Motor neuron (in vitro differentiated cells): ENCODE measurements around the gene RALGPS2. TPM values are rescaled to one million over a fixed set of nuclear protein-coding genes. Genes with fewer than 3 reads are reported as not detected.

ENCODE experiments used
- ATAC-seq, 8 experiments: fragments of 200-7000 bp; cut with Tn5 transposase; replicated peaks in 6 of 8; 2 replicates each; pipeline ENCODE4 v1.8.0; 2021; ENCODE audit warnings: mild to moderate bottlenecking in 8 of 8, moderate library complexity in 8 of 8
- H3K27ac ChIP-seq, 2 donors: fragments of 250-450 bp; sonication (Bioruptor Pico); 2 replicates each; pipeline ENCODE4 v1.9.0; 2021; ENCODE audit warnings: antibody characterized with exemption in 2 of 2, mild to moderate bottlenecking in 2 of 2, moderate library complexity in 1 of 2
- H3K4me1 ChIP-seq, 2 donors: fragments of 250-450 bp; sonication (Bioruptor Pico); replicated peaks in 1 of 2; 2 replicates each; pipeline ENCODE4 v1.6.1; 2021; ENCODE audit warnings: antibody characterized with exemption in 2 of 2, mild to moderate bottlenecking in 2 of 2, moderate library complexity in 1 of 2
- H3K4me3 ChIP-seq, 5 donors: fragments of 250-450 bp; sonication (Bioruptor Pico); 2 replicates each; pipeline ENCODE4 v1.9.0; 2021; ENCODE audit warnings: antibody characterized with exemption in 5 of 5, mild to moderate bottlenecking in 5 of 5, moderate library complexity in 4 of 5
- WGBS, 10 experiments: fragments of 450-650 bp; shearing (Covaris generic); methylation state at CpG; one replicate each; pipeline ENCODE4 v1.0.0; 2022; 5-methylcytosine and 5-hydroxymethylcytosine counted together
- in situ Hi-C, 9 experiments: fragments of 400-800 bp; cut with MboI; loops; one replicate each; pipeline ENCODE4 v1.15.0; 2021; ENCODE audit warnings: low sequenced_read_pairs in 9 of 9, low pct_unique_long_range_greater_than_20kb in 2 of 9; ENCODE audit not compliant: unreplicated experiment in 9 of 9
- total RNA-seq, 8 experiments: library from RNA; unstranded; fragments of 300-600 nt; gene quantifications; 2 replicates each; pipeline versions ENCODE4 v1.2.3 to v1.2.4, GENCODE V29; 2022

RALGPS2 gene
- total RNA-seq, 8 experiments from 2014 or later = 1.5 to 48.2 (median 23.5) TPM

DNA sequence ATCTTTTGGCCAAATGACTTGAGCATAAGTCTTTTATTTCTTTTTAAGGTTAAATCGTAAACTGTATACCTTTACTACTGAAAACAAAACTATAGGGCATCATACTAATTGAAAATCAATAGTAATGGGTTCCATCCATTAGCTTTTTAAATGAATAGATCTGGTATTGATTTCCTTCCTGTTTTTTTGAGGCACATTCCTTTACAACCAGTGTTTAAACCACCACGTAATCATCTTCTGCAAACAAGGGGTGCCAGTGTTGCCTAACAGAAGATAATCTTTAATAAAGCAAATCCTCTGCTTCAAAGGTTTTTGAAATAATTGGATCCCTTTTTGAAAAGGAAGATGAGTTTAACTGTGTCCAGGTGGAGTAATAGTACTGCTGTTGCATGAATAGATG lies 194.5 kb downstream of the RALGPS2 start:
- in situ Hi-C loops = no loop called here
- no peak overlapping the region for H3K27ac ChIP-seq

DNA sequence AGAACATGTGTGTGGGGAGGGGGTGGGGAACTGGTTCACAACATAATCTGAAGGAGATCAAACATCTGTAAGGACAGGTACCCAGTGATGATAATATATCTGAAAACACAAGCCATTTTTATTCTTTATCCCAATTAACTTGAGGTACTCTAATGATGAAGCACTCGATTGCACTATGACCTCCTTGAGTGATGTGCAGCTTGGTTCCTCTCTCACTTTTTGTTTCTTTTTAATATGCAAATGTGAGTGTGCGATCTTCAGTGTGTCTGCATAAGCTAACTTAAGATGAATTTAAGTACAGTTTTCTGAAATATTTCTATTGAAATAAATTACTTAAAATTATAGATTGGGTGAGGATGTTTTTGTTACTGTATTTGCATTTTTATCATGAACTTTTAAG lies 196.5 kb downstream of the RALGPS2 start:
- 0 to 100% (median 79%) methylated on average over 1 to 2 of the region's 2 CpGs; no CpG with 5 or more reads in 1 of the 10 experiments for WGBS, 10 experiments

More for the DNA sequence above, 194.5 kb downstream of the RALGPS2 start:
- ATAC-seq = no peak
- 38 to 100% (median 88%) methylated on average over 1 to 2 of the region's 2 CpGs; no CpG with 5 or more reads in 2 of the 10 experiments for WGBS, 10 experiments
- no peaks in the 10 kb centered on the region for H3K4me1 ChIP-seq
- no peak overlapping the region for H3K4me3 ChIP-seq

DNA sequence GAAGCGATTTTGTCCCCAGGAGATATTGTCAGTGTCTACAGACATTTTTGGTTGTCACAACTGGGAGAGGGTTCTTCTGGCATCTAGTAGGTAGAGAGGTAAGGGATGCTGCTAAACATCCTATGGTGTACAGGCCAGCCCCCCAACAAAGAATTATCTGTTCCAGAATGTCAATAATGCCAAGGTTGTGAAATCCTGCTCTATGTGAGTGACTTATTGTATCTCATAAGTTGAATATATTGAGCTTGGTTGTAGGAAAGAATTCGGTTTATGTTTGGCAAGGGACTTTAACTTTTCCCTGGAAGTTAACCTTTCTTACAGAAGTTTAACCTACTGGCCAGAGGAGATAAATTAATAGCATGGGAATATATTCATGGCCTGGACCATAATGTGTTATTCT lies 198.5 kb downstream of the RALGPS2 start:
- no peak for ATAC-seq
- 20 to 100% (median 93%) methylated on average over 1 to 2 of the region's 2 CpGs; no CpG with 5 or more reads in 2 of the 10 experiments for WGBS, 10 experiments
- Histone ChIP-seq H3K27ac (no peak overlapping the region), H3K4me3 (no peak overlapping the region), H3K4me1 (peaks cover under 1 to 1% of the 10 kb centered on the region in 2 donors)
- in situ Hi-C loops = no loop called here

More for the DNA sequence above, 196.5 kb downstream of the RALGPS2 start:
- in situ Hi-C loops = no loop called here
- Histone ChIP-seq H3K27ac (no peak overlapping the region), H3K4me1 (no peaks in the 10 kb centered on the region), H3K4me3 (no peak overlapping the region)
- no peak for ATAC-seq

DNA sequence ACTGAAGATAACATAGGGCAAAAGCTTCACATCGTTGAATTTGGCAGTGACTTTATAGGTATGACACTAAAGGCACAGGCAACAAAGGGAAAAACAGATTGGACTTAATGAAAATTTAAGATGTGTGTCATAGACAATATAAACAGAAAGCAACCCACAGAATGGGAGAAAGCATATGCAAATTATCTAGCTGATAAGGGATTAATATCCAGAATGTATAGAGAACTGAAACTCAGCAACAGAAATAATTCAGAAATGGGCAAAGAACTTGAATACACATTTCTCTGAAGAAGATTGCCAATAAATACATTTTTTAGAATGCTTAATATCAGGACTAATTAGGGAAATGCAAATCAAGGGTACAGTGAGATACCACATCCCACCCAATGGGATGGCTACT lies 201.0 kb downstream of the RALGPS2 start:
- WGBS, 10 experiments = 80 to 100% (median 100%) methylated on average over 1 of the region's 1 CpG; no CpG with 5 or more reads in 3 of the 10 experiments
- in situ Hi-C loops = no loop called here
- no peak for ATAC-seq

DNA sequence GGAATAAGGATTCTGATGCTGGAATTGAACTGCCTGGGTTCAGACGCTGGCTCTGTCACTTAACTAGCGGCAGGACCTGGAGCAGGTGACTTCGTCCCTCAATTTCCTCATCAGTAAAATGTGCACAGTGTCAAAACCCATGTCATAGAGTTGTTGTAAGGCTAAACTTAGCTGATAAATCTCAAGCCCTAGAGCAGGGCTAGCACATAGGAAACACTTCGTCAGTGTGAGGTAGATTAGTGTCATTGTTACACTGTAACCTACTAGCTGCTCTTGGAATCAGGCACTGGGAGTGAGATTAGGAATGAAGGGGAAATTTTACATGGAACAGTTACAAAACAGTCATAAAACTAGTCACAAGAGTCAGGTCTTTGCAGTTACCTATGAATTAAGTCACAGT lies 202.0 kb downstream of the RALGPS2 start:
- H3K4me1 ChIP-seq = peaks cover 5 to 11% of the 10 kb centered on the region in 2 donors
- H3K4me3 ChIP-seq = no peak overlapping the region
- WGBS, 10 experiments = 71 to 100% (median 94%) methylated on average over 1 to 4 of the region's 4 CpGs
- in situ Hi-C loops = no loop called here
- H3K27ac ChIP-seq = no peak overlapping the region
- ATAC-seq = no peak

More for the DNA sequence above, 201.0 kb downstream of the RALGPS2 start:
- H3K4me3 ChIP-seq = no peak overlapping the region
- H3K4me1 ChIP-seq = peaks cover 3 to 8% of the 10 kb centered on the region in 2 donors
- no peak overlapping the region for H3K27ac ChIP-seq

DNA sequence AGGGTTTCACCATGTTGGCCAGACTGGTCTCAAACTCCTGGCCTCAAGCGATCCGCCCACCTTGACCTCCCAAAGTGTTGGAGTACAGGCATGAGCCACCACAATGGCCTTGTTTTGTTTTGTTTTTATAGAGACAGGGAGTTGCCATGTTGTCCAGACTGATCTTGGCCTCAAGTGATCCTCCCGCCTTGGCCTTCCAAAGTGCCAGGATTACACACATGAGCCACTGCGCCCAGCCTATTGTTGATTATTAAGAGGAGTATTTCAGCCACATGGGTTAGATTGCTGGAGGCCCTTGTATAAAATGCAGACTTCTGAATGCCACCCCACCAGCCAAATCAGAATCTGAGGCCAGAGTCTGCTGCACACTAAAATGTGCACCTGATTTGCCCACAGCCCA lies 203.0 kb downstream of the RALGPS2 start:
- ATAC-seq = peak in 1 of 8 experiments; percentile 28
- Histone ChIP-seq H3K4me3 (no peak overlapping the region), H3K27ac (no peak overlapping the region), H3K4me1 (peaks cover 5 to 15% of the 10 kb centered on the region in 2 donors)
- in situ Hi-C loops = no loop called here
- WGBS, 10 experiments = 60 to 100% (median 100%) methylated on average over 1 to 4 of the region's 4 CpGs; no CpG with 5 or more reads in 3 of the 10 experiments

DNA sequence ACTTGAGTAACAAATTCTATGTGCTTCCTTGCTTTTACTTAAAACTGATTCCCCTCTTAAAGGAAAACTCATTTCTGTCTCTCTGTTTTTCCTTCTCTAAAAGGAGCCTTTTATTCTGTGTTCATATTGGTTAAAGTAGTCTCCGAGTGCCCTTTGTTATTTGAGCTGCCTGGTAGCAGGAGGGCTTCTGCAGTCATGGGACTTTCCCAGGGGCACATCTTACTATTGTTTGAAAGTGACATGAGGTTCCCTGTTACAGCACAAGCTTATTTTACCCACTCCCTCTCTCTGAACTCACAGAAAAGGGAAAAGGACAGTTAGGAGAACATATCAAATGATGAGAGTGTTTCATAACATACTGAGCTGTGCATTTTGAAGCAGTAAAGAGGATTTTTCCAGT lies 203.9 kb downstream of the RALGPS2 start:
- in situ Hi-C loops = no loop called here
- Histone ChIP-seq H3K4me3 (no peak overlapping the region), H3K27ac (no peak overlapping the region), H3K4me1 (peaks cover 9 to 15% of the 10 kb centered on the region in 2 donors)
- WGBS, 10 experiments = 0 to 63% (median 41%) methylated on average over 1 of the region's 1 CpG; no CpG with 5 or more reads in 2 of the 10 experiments
- peak in 4 of 8 experiments; percentile 38 to 67 (median 49) for ATAC-seq

DNA sequence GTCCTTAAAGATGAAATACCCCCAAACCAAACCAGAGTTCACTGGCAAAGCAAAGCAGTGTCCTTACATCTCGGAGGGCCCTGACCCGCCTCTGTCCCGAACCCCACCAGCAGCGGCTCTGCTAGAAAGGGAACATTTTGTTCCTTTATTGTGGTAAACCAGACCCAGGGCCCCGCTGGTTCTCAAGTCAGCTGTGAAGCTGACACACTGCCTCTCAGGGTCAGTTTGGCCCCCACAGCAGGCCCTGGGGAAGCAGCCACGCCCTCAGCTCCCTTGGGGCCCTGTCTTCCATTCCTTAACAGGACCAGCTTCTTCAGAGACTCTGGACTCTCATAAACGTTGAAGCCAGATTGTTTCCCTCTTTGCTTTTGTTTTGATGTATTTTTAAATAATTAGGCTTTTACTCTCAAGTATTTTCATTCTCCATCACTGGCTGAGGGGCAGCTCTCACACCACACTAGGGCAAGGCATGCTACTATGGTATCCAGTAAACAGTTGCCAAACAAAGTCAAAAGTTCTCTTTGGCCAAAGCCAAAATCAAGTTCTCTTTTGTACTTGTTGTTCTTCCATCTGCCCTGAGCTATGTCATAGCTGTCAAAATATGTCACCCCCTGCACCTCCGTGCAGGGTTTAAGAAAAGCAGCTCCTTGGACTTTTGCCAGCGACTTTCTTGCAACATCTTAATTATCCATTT lies 207.0 kb downstream of the RALGPS2 start:
- peak in 3 of 8 experiments; percentile 47 to 67 (median 48) for ATAC-seq
- peaks cover 9 to 15% of the 10 kb centered on the region in 2 donors for H3K4me1 ChIP-seq
- no peak overlapping the region for H3K27ac ChIP-seq
- H3K4me3 ChIP-seq = no peak overlapping the region
- WGBS, 10 experiments = 0 to 80% (median 50%) methylated on average over 1 to 8 of the region's 9 CpGs
- in situ Hi-C loops = no loop called here

DNA sequence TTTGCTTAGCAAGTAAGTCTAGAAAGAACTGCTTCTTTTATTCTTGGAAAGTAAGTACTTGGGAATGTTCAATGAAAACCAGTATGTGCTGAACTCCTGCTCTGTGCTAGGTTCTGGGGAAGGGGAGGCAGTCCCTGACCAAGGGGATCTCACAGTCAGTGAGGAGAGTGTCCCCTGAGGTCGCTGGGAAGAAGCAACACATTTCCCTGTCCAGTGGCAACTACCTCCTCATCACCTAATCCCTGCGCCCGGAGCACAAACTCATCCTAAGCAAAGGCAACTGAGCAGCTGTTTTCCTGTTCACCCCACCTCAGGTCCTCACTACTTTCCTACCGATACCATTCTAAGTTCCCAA lies 207.5 kb downstream of the RALGPS2 start:
- in situ Hi-C loops = no loop called here
- 33 to 92% (median 86%) methylated on average over 1 to 4 of the region's 4 CpGs; no CpG with 5 or more reads in 1 of the 10 experiments for WGBS, 10 experiments
- H3K4me1 ChIP-seq = peaks cover 9 to 17% of the 10 kb centered on the region in 2 donors
- H3K4me3 ChIP-seq = no peak overlapping the region
- no peak overlapping the region for H3K27ac ChIP-seq
- ATAC-seq = peak in 1 of 8 experiments; percentile 26

DNA sequence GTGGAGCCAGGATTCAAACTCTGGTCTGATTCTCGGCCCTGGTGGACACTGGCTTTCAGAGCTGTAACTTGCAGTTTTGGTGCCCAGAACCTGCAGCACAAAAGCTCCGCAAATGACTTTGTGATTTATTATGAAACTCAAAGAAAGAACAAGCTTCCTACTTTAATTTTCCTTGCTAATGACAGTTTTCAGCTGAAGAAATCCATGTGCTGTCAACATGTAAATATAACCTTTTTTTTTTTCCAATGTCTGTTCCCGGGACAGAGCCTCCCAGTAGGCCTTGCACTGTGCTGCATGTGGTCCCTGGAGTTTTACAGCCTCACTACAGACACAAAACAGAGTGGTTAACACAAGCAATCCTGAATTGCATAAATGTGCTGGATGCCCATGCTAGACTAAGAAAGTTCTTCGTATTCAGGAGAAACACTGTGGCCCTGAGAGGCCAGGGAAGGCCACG lies 208.1 kb downstream of the RALGPS2 start:
- ATAC-seq = peak in 1 of 8 experiments; percentile 32
- in situ Hi-C loops = no loop called here
- no peak overlapping the region for H3K27ac ChIP-seq
- 0 to 91% (median 68%) methylated on average over 1 to 5 of the region's 5 CpGs; no CpG with 5 or more reads in 1 of the 10 experiments for WGBS, 10 experiments
- H3K4me3 ChIP-seq = no peak overlapping the region
- H3K4me1 ChIP-seq = peaks cover 14 to 23% of the 10 kb centered on the region in 2 donors

DNA sequence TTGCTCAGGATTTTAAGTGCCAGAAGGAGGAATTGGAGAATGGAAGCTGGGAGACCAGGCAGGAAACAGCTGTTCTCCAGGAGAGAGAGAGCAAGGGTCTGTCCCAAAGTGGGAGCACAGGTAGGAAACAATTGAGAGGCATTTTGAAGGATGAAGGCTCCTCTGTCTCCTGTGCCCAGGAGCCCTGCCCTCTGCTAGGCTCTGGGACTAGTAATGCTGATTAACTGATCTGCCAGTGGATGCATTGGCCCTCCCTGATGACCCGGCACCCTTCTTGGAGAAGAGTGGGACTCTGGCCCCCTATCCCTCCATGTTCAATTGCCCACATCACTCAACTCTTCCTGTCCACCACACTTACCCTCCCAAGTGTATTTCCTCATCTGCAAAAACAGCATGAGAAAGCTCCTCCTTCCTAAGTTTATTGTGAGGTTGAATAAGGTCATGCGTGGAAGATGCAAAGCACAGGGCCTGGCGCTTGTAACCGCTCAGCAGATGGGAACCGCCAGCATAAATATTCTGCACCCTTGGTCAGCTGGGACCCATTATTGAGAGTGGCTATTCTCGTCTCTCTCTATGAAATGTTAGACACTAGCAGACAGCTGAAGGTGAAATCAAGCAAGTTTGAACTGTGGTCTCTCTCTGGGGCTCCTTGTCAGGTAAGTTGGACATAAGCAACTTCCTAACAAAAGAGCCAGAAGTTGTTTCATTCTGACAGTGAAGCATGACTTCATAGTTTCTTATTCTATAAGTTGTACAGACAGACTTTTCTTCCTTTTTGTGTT lies 208.9 kb downstream of the RALGPS2 start:
- ATAC-seq = peak in 5 of 8 experiments; percentile 29 to 60 (median 50)
- Histone ChIP-seq H3K4me3 (no peak overlapping the region), H3K4me1 (peaks cover 19 to 26% of the 10 kb centered on the region in 2 donors), H3K27ac (no peak overlapping the region)
- WGBS, 10 experiments = 0 to 97% (median 65%) methylated on average over 1 to 6 of the region's 6 CpGs; no CpG with 5 or more reads in 2 of the 10 experiments
- in situ Hi-C loops = no loop called here

DNA sequence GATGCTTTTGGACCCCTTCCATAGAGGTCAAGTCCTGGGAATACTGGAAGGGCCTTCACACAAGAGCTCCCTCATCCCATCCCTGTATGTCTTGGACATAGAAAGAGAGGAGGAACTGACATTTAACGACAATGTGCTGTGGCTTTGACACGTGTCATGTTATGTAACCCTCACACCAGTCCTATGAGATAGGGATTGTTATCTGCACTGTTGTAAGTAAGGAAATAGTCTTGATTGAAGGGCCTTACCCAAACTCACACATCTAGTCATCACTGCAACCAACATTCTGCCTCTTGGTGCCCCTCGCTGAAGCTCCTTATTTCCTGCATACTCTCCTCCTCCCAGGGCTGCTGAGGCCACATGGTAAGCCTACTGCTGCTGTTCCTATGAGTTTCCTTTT lies 209.5 kb downstream of the RALGPS2 start:
- peaks cover 22 to 26% of the 10 kb centered on the region in 2 donors for H3K4me1 ChIP-seq
- no peak overlapping the region for H3K4me3 ChIP-seq
- no peak for ATAC-seq
- WGBS, 10 experiments = 50 to 100% (median 95%) methylated on average over 1 to 3 of the region's 3 CpGs; no CpG with 5 or more reads in 5 of the 10 experiments
- in situ Hi-C loops = no loop called here
- H3K27ac ChIP-seq = no peak overlapping the region

DNA sequence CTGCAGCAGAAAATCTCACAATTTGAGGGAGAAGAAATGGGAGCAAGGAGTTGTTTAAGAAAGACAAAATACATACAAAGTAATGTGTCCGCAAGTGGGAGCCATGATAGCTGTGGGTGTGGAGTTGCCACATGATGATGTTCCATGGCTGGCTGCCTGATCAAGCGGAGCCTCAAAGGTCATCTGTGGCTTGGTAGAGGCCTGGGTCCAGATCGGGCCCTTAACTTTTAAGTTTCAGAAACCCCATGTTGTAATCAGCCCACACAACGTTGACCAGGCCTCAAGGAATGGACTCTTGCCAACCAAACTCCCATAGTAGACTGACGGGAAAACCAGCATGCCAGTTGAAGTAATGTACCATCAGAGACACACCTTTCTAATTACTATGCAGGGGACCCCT lies 210.6 kb downstream of the RALGPS2 start:
- in situ Hi-C loops = no loop called here
- no peak for ATAC-seq
- WGBS, 10 experiments = 67 to 100% (median 88%) methylated on average over 1 to 5 of the region's 5 CpGs; no CpG with 5 or more reads in 2 of the 10 experiments
- Histone ChIP-seq H3K4me3 (no peak overlapping the region), H3K27ac (no peak overlapping the region), H3K4me1 (peaks cover 22 to 26% of the 10 kb centered on the region in 2 donors)
